Medulla oblongata (tissue), 1 donor: ENCODE results near the gene C11orf24.
"Not testable (repeated sequence)": the region's sequence is repeated elsewhere in the genome, so short reads cannot be mapped to it uniquely, and the experiment has no call there.

Source experiments
- DNase-seq: peaks from one replicate; pipeline ENCODE4 v3.0.0-alpha.2; 2015; ENCODE audit errors: extremely low spot score

The C11orf24 gene

GRCh38 chr11:68299517-68299879 is 27.7 kb upstream of the C11orf24 start:
- DNase-seq = not testable (repeated sequence)

GRCh38 chr11:68298659-68299516 is 27.1 kb upstream of the C11orf24 start:
- DNase-seq = no peak

DNA sequence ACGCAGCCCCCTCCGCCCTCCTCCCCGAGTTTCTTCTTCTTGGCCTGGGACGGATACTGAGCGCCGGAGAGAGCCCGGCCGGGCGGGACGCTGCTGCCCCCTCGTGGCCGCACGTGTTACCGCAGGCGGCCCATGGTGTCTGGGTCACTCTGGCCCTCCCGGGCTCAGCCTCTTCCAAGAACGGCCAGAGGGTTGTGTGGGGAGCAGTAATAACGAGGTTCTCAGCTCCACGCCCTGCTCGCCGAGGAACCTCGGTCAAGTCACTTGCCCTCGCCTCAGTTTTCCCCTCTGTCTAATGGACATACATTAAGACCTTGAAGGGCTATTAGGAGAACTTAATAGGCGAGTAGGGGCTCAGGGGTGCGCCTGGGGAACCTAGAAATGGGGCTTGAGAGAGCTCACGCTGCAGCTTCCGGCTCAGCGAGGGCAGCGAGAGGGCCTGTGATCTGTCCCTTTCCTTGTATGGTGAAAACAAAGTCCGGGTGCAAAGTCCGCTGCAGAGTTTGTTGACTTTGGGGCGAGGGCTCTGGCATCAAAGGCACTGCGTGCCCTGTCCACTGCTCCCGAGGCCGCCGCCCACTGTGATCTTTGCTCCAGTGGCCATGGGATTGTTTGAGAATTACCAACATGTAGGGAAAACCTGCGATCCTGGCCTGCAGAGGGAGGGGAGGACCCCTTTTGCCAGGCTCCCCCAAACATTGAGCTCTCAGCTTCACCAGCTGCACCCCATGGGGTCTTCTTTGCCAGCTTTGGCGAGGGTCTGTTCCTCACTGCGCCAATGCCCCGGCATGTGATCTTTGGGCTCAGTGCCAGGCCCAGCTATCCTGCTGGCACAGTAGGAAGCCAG is 26.3 kb upstream of the C11orf24 start:
- DNase-seq = peak; percentile 76

DNA sequence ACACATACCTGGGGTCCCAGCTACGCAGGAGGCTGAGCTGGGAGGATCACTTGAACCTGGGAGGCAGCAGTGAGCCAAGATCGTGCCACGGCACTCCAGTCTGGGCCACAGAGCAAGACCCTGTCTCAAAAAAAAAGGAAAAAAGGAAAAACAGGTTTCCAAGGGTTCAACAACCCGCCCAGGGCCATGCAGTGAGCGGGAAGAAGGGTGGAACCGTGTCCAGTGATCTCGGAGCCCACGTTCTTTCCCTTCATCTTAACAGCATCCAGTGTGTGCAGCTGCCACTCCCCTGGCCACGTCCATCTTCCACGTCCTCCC is 25.7 kb upstream of the C11orf24 start:
- no peak for DNase-seq

GRCh38 chr11:68297052-68297378 is 25.2 kb upstream of the C11orf24 start:
- no peak for DNase-seq

GRCh38 chr11:68296344-68297051 is 24.7 kb upstream of the C11orf24 start:
- no peak for DNase-seq

GRCh38 chr11:68295940-68296339 is 24.2 kb upstream of the C11orf24 start:
- no peak for DNase-seq

DNA sequence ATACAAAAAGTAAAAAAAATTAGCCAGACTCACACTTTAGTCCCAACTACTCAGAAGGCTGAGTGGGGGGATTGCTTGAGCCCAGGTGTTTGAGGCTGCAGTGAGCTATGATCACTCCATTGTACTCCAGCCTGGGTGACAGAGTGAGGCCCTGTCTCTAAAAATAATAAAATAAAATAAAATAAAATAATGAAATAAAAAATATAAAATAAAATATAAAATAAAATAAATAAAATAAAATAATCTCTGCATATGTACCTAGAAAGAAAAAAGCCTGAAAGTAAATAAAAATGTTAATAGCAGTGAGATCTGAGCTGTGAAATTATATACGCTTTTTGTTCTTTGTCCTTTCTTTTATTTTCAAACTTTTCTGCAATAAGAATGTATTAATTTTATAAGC is 23.5 kb upstream of the C11orf24 start:
- no peak for DNase-seq

DNA sequence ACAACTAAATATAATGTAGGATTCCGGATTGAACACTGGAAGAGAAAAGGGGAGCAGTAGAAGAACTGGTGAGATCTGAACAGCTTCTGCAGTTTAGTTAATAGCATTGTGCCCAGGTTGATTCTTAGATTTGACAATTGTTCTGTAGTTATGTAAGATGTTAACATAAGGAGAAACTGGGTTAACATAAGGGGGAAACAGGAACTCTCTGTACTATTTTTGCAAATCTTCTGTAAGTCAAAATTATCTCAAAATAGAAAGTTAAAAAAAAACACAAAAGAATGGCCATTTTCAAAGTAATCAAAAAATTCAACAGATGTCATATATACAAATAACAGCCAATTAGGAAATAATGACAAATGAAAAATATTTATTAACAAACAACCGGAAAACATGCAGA is 21.9 kb upstream of the C11orf24 start:
- no peak for DNase-seq

- no peak for DNase-seq
Measured at GRCh38 chr11:68289456-68289855, 17.7 kb upstream of the C11orf24 start.

GRCh38 chr11:68287419-68287818 is 15.6 kb upstream of the C11orf24 start:
- no peak for DNase-seq

DNA sequence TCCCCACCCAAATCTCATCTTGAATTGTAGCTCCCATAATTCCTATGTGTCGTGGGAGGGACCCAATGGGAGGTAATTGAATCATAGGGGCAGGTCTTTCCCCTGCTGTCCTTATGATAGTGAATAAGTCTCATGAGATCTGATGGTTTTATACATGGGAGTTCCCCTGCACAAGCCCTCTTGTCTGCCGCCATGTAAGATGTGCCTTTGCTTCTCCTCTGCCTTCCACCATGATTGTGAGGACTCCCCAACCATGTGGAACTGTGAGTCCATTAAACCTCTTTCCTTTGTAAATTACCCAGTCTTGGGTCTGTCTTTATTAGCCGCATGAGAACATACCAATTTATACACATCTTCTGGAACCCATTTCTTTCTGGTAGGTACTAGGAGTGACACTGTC is 12.8 kb upstream of the C11orf24 start:
- DNase-seq = not testable (repeated sequence)

DNA sequence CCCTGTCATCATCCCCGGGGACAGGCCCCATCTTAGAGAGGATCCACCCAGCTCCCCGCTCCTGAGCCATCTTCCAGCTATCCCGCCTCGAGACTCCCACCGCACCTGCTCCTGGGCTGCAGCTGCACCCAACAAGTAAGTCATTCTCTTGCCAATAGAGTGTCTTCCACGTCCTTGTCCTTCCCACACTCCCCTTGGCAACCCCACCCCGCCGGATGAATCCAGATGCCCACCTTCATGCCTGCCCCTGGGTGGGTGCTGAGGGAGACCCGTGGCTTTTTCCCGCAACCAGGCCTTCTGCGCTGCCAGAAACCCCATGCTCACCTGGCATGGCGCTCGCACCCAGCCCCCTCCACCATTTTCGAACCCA is 11.1 kb upstream of the C11orf24 start:
- no peak for DNase-seq

GRCh38 chr11:68282141-68282860 is 10.5 kb upstream of the C11orf24 start:
- no peak for DNase-seq

GRCh38 chr11:68279676-68280075 is 7.9 kb upstream of the C11orf24 start:
- no peak for DNase-seq

DNA sequence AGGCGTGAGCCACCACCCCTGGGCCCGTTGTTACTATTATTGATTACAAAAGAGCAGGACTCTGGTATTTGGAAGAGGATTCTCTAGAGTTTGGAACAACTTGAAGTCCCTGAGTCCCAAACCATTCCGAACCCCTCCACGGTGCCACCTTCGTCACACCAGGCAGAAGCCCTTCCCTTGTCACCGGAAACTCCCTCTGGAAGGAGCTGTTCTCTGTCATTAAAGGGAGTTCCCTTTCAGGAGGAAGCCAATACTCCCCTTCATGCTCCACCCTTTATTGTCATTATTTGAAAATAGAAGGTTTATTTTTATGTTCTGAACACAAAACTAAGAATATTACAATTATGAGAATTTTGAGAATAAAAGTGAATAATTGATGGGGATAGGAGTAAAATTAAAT is 5.1 kb upstream of the C11orf24 start:
- no peak for DNase-seq

GRCh38 chr11:68275721-68276507 is 4.1 kb upstream of the C11orf24 start:
- DNase-seq = no peak

GRCh38 chr11:68274306-68274705 is 2.5 kb upstream of the C11orf24 start:
- no peak for DNase-seq

GRCh38 chr11:68273026-68273738 is 1.4 kb upstream of the C11orf24 start:
- DNase-seq = no peak

DNA sequence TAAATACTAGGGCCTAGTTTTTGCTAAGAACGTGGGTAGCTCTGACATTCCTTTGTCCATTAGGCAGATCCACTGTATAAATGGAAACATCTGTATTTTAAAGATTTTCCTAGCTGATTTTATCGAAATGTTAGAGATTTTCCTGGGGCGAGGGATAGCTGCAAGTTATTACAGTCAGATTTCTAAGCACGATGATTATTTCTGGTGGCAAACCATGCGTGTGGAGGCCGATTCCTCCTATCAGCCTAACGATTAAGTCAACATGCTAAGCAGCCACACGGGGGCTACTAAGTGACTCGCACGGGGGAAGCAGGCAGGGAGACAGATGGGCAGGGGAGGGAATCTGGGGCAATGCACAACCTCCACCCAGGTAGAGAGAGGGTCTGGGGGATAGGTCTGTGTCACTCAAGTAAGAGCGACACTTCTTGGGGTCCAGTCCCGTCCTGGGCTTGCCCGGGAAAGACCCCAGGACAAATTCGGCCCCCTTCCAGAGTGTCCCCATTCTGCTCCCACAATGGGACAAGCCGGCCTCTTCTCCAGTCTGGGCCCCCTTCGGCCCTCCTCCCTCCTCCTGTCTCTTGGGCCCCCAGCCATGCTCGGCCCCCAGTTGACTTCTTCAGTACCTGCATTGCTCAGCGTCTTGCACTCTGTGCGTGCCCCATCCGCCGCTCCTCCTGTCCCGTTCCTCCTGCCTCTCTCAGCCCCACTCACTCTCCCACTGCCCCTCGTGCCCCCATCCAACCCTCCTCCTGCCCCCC is 571 bp downstream of the C11orf24 start:
- DNase-seq = peak; percentile 68
